Ammon's horn (tissue), 1 donor: ENCODE results near the gene HIRIP3.
A peak's percentile ranks its signal among the peaks of the same experiment; 100 is the strongest.

Experiments used
- DNase-seq: peaks from one replicate; pipeline ENCODE4 v3.0.0-alpha.2; 2016; ENCODE audit warnings: low spot score

Gene HIRIP3

GRCh38 chr16:29996766-29997250 lies 1.4 kb upstream of the HIRIP3 start:
- no peak for DNase-seq

- peak; percentile 99 for DNase-seq
These were observed 721 bp upstream of the HIRIP3 start, which contains the start of gene INO80E for GRCh38 chr16:29995911-29996765. Gene INO80E (plus strand): TSS chr16:29996241. CDS start chr16:29996311, 70 bp downstream.

- peak; percentile 59 for DNase-seq
These were observed 655 bp downstream of the HIRIP3 start for GRCh38 chr16:29994600-29995323.

- DNase-seq = no peak
These were observed 1.4 kb downstream of the HIRIP3 start for GRCh38 chr16:29993903-29994599.

- no peak for DNase-seq
These were observed 2.1 kb downstream of the HIRIP3 start for GRCh38 chr16:29993191-29993902.

- no peak for DNase-seq
These were observed 3.0 kb downstream of the HIRIP3 start for GRCh38 chr16:29992344-29992967.

GRCh38 chr16:29991571-29991904 lies 3.9 kb downstream of the HIRIP3 start:
- no peak for DNase-seq

- no peak for DNase-seq
These were observed 4.4 kb downstream of the HIRIP3 start for GRCh38 chr16:29990883-29991570.

GRCh38 chr16:29990034-29990433 lies 5.4 kb downstream of the HIRIP3 start:
- DNase-seq = no peak

- DNase-seq = no peak
These were observed 6.1 kb downstream of the HIRIP3 start for GRCh38 chr16:29989111-29989858.

- no peak for DNase-seq
These were observed 6.9 kb downstream of the HIRIP3 start for GRCh38 chr16:29988346-29989075.

GRCh38 chr16:29987371-29988085 lies 7.9 kb downstream of the HIRIP3 start:
- DNase-seq = no peak

- DNase-seq = no peak
These were observed 8.5 kb downstream of the HIRIP3 start for GRCh38 chr16:29986931-29987330.

GRCh38 chr16:29986231-29986630 lies 9.2 kb downstream of the HIRIP3 start:
- no peak for DNase-seq

- no peak for DNase-seq
These were observed 10.1 kb downstream of the HIRIP3 start for GRCh38 chr16:29985271-29985811.

GRCh38 chr16:29984764-29985147 lies 10.7 kb downstream of the HIRIP3 start:
- no peak for DNase-seq

GRCh38 chr16:29984137-29984763 lies 11.2 kb downstream of the HIRIP3 start:
- no peak for DNase-seq
